Esophagus (tissue), 2 donors: ENCODE data around the gene JADE1. TPM values are rescaled to one million over a fixed set of nuclear protein-coding genes. Genes with fewer than 3 reads are reported as not detected.

Source experiments
- H3K27ac ChIP-seq, 2 donors: one replicate each; pipeline ENCODE4 v1.5.1; 2013; ENCODE audit warnings: low read depth in 2 of 2, mild to moderate bottlenecking in 2 of 2, inconsistent platforms in 1 of 2, low read length in 1 of 2, moderate library complexity in 1 of 2
- H3K27me3 ChIP-seq, 2 donors: one replicate each; pipeline ENCODE4 v1.6.1; 2013; ENCODE audit warnings: low read length in 2 of 2, control low read depth in 1 of 2, mild to moderate bottlenecking in 1 of 2; ENCODE audit not compliant: insufficient read depth in 2 of 2, control insufficient read depth in 1 of 2
- H3K36me3 ChIP-seq, 2 donors: one replicate each; pipeline ENCODE4 v1.6.1; 2013; ENCODE audit warnings: low read length in 1 of 2; ENCODE audit not compliant: control insufficient read depth in 2 of 2, insufficient read depth in 2 of 2
- H3K4me1 ChIP-seq, 2 donors: one replicate each; pipeline ENCODE4 v1.6.1; 2013; ENCODE audit warnings: low read length in 1 of 2; ENCODE audit not compliant: control insufficient read depth in 2 of 2, insufficient read depth in 2 of 2
- H3K4me3 ChIP-seq, 2 donors: one replicate each; pipeline ENCODE4 v1.5.1; 2013; ENCODE audit warnings: low read length in 2 of 2, mild to moderate bottlenecking in 2 of 2, low read depth in 1 of 2, moderate library complexity in 1 of 2
- H3K9me3 ChIP-seq, 2 donors: one replicate each; pipeline ENCODE4 v1.6.1; 2013; ENCODE audit warnings: mild to moderate bottlenecking in 2 of 2, low read depth in 1 of 2, low read length in 1 of 2, moderate library complexity in 1 of 2; ENCODE audit not compliant: control insufficient read depth in 2 of 2, insufficient read depth in 1 of 2
- WGBS, 2 donors: extraction: QIAGEN DNeasy Blood & Tissue Kit; methylation state at CpG; one replicate each; pipeline ENCODE4 v1.1.7; 2013; 5-methylcytosine and 5-hydroxymethylcytosine counted together
- polyA plus RNA-seq, 2 donors: library from polyadenylated mRNA; stranded (reverse); fragments of 200-250 nt; gene quantifications; one replicate each; pipeline ENCODE4 v1.2.3, GENCODE V29; 2013
- donor health status: healthy with polysubstance abuse.
- donor health status: Bipolar disorder and iron deficiency.

Gene JADE1
- polyA plus RNA-seq, 2 donors: 4.3 to 6.3 TPM

GRCh38 chr4:128866269-128866668 is 56.8 kb downstream of the JADE1 start:
- H3K27ac ChIP-seq: no peak overlapping the region
- H3K9me3 ChIP-seq: no peaks in the 10 kb centered on the region
- peaks cover 8 to 17% of the 10 kb centered on the region in 2 donors for H3K36me3 ChIP-seq
- no peaks in the 10 kb centered on the region for H3K4me1 ChIP-seq
- H3K27me3 ChIP-seq: no peaks in the 10 kb centered on the region
- 79 to 83% methylated on average over 2 of the region's 2 CpGs for WGBS, 2 donors
- H3K4me3 ChIP-seq: no peak overlapping the region

- no peak overlapping the region for H3K4me3 ChIP-seq
- H3K27ac ChIP-seq: no peak overlapping the region
- H3K36me3 ChIP-seq: peaks cover 10 to 18% of the 10 kb centered on the region in 2 donors
- 56 to 79% methylated on average over 1 of the region's 1 CpG for WGBS, 2 donors
- H3K4me1 ChIP-seq: no peaks in the 10 kb centered on the region
- H3K27me3 ChIP-seq: no peaks in the 10 kb centered on the region
- no peaks in the 10 kb centered on the region for H3K9me3 ChIP-seq
Observed at GRCh38 chr4:128866691-128867090, 57.2 kb downstream of the JADE1 start.

- Histone ChIP-seq H3K9me3 (no peaks in the 10 kb centered on the region), H3K36me3 (peaks cover 8 to 13% of the 10 kb centered on the region in 2 donors), H3K4me1 (no peaks in the 10 kb centered on the region), H3K27ac (no peak overlapping the region), H3K4me3 (no peak overlapping the region), H3K27me3 (no peaks in the 10 kb centered on the region)
- 84 to 88% methylated on average over 3 of the region's 3 CpGs for WGBS, 2 donors
Observed at GRCh38 chr4:128868758-128869157, 59.3 kb downstream of the JADE1 start.

GRCh38 chr4:128869776-128870509 is 60.4 kb downstream of the JADE1 start:
- Histone ChIP-seq H3K4me1 (no peaks in the 10 kb centered on the region), H3K36me3 (peaks cover 8 to 13% of the 10 kb centered on the region in 2 donors), H3K9me3 (no peaks in the 10 kb centered on the region), H3K27ac (no peak overlapping the region), H3K27me3 (no peaks in the 10 kb centered on the region), H3K4me3 (no peak overlapping the region)
- 84 to 98% methylated on average over 2 of the region's 2 CpGs for WGBS, 2 donors

GRCh38 chr4:128871948-128872347 is 62.4 kb downstream of the JADE1 start:
- Histone ChIP-seq H3K9me3 (no peaks in the 10 kb centered on the region), H3K27ac (no peak overlapping the region), H3K36me3 (peaks cover 8 to 13% of the 10 kb centered on the region in 2 donors), H3K4me3 (no peak overlapping the region), H3K27me3 (no peaks in the 10 kb centered on the region), H3K4me1 (no peaks in the 10 kb centered on the region)
- 89 to 94% methylated on average over 9 of the region's 9 CpGs for WGBS, 2 donors

- no peak overlapping the region for H3K27ac ChIP-seq
- no peaks in the 10 kb centered on the region for H3K4me1 ChIP-seq
- 90 to 92% methylated on average over 2 of the region's 2 CpGs for WGBS, 2 donors
- no peak overlapping the region for H3K4me3 ChIP-seq
- no peaks in the 10 kb centered on the region for H3K9me3 ChIP-seq
- H3K36me3 ChIP-seq: peaks cover 6 to 9% of the 10 kb centered on the region in 2 donors
- no peaks in the 10 kb centered on the region for H3K27me3 ChIP-seq
Observed at GRCh38 chr4:128876200-128876599, 66.7 kb downstream of the JADE1 start.

GRCh38 chr4:128877934-128878333 is 68.4 kb downstream of the JADE1 start:
- no peak overlapping the region for H3K27ac ChIP-seq
- no peaks in the 10 kb centered on the region for H3K27me3 ChIP-seq
- H3K4me3 ChIP-seq: no peak overlapping the region
- no peaks in the 10 kb centered on the region for H3K36me3 ChIP-seq
- WGBS, 2 donors: 92 to 94% methylated on average over 4 of the region's 4 CpGs
- H3K4me1 ChIP-seq: no peaks in the 10 kb centered on the region
- H3K9me3 ChIP-seq: no peaks in the 10 kb centered on the region

- Histone ChIP-seq H3K4me1 (no peaks in the 10 kb centered on the region), H3K27me3 (no peaks in the 10 kb centered on the region), H3K36me3 (no peaks in the 10 kb centered on the region), H3K4me3 (no peak overlapping the region), H3K9me3 (no peaks in the 10 kb centered on the region), H3K27ac (no peak overlapping the region)
- 82 to 87% methylated on average over 2 of the region's 2 CpGs for WGBS, 2 donors
Observed at GRCh38 chr4:128879283-128879682, 69.8 kb downstream of the JADE1 start.

- no peaks in the 10 kb centered on the region for H3K36me3 ChIP-seq
- no peaks in the 10 kb centered on the region for H3K27me3 ChIP-seq
- H3K4me1 ChIP-seq: no peaks in the 10 kb centered on the region
- no peaks in the 10 kb centered on the region for H3K9me3 ChIP-seq
- no peak overlapping the region for H3K4me3 ChIP-seq
- no peak overlapping the region for H3K27ac ChIP-seq
- 76 to 83% methylated on average over 2 of the region's 2 CpGs for WGBS, 2 donors
Observed at GRCh38 chr4:128879971-128880370, 70.5 kb downstream of the JADE1 start.

- H3K27me3 ChIP-seq: no peaks in the 10 kb centered on the region
- no peaks in the 10 kb centered on the region for H3K9me3 ChIP-seq
- no peaks in the 10 kb centered on the region for H3K4me1 ChIP-seq
- 84 to 85% methylated on average over 4 of the region's 4 CpGs for WGBS, 2 donors
- H3K27ac ChIP-seq: no peak overlapping the region
- no peaks in the 10 kb centered on the region for H3K36me3 ChIP-seq
- no peak overlapping the region for H3K4me3 ChIP-seq
Observed at GRCh38 chr4:128880662-128881061, 71.2 kb downstream of the JADE1 start.
